Fibroblast of lung (primary cell): ENCODE results near the gene AKNA.

Experiments
- EZH2 ChIP-seq: IDR thresholded peaks from 2 replicates; pipeline ENCODE4 v1.5.1; 2012; ENCODE audit warnings: low read length, control low read depth, mild to moderate bottlenecking; ENCODE audit errors: missing control alignments
- TF ChIP-seq, protein P1 (sequence below), 2 donors: IDR thresholded peaks in 1 of 2; conservative IDR thresholded peaks in 1 of 2; 1 replicate in 1 of 2; 2 replicates in 1 of 2; pipeline ENCODE4 v1.5.1; 2011 to 2012; ENCODE audit warnings: low read length in 2 of 2, control low read depth in 1 of 2, inconsistent platforms in 1 of 2, low read depth in 1 of 2, mild to moderate bottlenecking in 1 of 2

GRCh38 chr9:114406441-114406840 is 18.7 kb upstream of the AKNA start:
- TF ChIP-seq, protein P1, sequence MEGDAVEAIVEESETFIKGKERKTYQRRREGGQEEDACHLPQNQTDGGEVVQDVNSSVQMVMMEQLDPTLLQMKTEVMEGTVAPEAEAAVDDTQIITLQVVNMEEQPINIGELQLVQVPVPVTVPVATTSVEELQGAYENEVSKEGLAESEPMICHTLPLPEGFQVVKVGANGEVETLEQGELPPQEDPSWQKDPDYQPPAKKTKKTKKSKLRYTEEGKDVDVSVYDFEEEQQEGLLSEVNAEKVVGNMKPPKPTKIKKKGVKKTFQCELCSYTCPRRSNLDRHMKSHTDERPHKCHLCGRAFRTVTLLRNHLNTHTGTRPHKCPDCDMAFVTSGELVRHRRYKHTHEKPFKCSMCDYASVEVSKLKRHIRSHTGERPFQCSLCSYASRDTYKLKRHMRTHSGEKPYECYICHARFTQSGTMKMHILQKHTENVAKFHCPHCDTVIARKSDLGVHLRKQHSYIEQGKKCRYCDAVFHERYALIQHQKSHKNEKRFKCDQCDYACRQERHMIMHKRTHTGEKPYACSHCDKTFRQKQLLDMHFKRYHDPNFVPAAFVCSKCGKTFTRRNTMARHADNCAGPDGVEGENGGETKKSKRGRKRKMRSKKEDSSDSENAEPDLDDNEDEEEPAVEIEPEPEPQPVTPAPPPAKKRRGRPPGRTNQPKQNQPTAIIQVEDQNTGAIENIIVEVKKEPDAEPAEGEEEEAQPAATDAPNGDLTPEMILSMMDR (conservative IDR thresholded peaks at IDR 0.05 in 1 of 2, IDR thresholded peaks at IDR 0.05 in 1 of 2; ENCODE audit: low read depth in 1 of 2, low read length in 2 of 2) = no peak
- no peak for TF ChIP-seq EZH2
